22Rv1 (cell line): ENCODE results near the gene CARM1.
"Not testable (repeated sequence)": the region's sequence is repeated elsewhere in the genome, so short reads cannot be mapped to it uniquely, and the experiment has no call there.

Source experiments
- H3K27ac ChIP-seq: fragments of 450-650 bp; 2 replicates; pipeline ENCODE4 v1.5.1; 2017
- CTCF ChIP-seq: fragments of 450-650 bp; IDR thresholded peaks from 2 replicates; pipeline ENCODE4 v1.5.1; 2017; ENCODE audit warnings: mild to moderate bottlenecking
- ZFX ChIP-seq: fragments of 450-650 bp; IDR thresholded peaks from 2 replicates; pipeline ENCODE4 v1.6.1; 2017; ENCODE audit warnings: antibody characterized with exemption, borderline replicate concordance

Gene CARM1

GRCh38 chr19:10928563-10929401 lies 57.4 kb downstream of the CARM1 start, which contains the start of the genes TIMM29 and YIPF2:
TIMM29 (plus strand) TSS chr19:10928811; CDS start chr19:10928823, 12 bp downstream.
YIPF2 (minus strand) TSS chr19:10928639; CDS start chr19:10928410, 229 bp downstream.
- peak within 1 kb of the TSS; percentile 73 for H3K27ac ChIP-seq
- no peak for TF ChIP-seq CTCF
- no peak for TF ChIP-seq ZFX

- TF ChIP-seq CTCF (no peak), ZFX (no peak)
- peak overlapping the region; percentile 73 for H3K27ac ChIP-seq
These were observed 58.0 kb downstream of the CARM1 start for GRCh38 chr19:10929402-10929794.

- H3K27ac ChIP-seq: no peak overlapping the region
- TF ChIP-seq ZFX (no peak), CTCF (no peak)
These were observed 64.2 kb downstream of the CARM1 start for GRCh38 chr19:10935371-10936059.

GRCh38 chr19:10936661-10937084 lies 65.3 kb downstream of the CARM1 start:
- TF ChIP-seq ZFX (no peak), CTCF (peak; percentile 84)
- peak overlapping the region; percentile 38; the same call in 1 of the 2 replicates for H3K27ac ChIP-seq

GRCh38 chr19:10941649-10942048 lies 70.3 kb downstream of the CARM1 start:
- peak overlapping the region; percentile 94 for H3K27ac ChIP-seq

GRCh38 chr19:10943412-10943811 lies 72.1 kb downstream of the CARM1 start:
- not testable (repeated sequence) for H3K27ac ChIP-seq

GRCh38 chr19:10945264-10945663 lies 73.9 kb downstream of the CARM1 start:
- TF ChIP-seq ZFX: no peak
- no peak overlapping the region for H3K27ac ChIP-seq

GRCh38 chr19:10946958-10947657 lies 75.8 kb downstream of the CARM1 start:
- TF ChIP-seq ZFX (no peak), CTCF (no peak)
- no peak overlapping the region for H3K27ac ChIP-seq
